GM21723 (cell line): Measurements from ENCODE around the gene TAF6.

Experiments used
- ATAC-seq: cut with Tn5 transposase; IDR thresholded peaks from one replicate; pipeline ENCODE4 v1.9.1; 2021; ENCODE audit warnings: mild to moderate bottlenecking, moderate library complexity; ENCODE audit not compliant: unreplicated experiment

Gene TAF6

GRCh38 chr7:100075418-100075817, 43.7 kb downstream of the TAF6 start:
- no peak for ATAC-seq

GRCh38 chr7:100074841-100075240, 44.3 kb downstream of the TAF6 start:
- no peak for ATAC-seq

- no peak for ATAC-seq
Measured at GRCh38 chr7:100072462-100072861, 46.7 kb downstream of the TAF6 start.

- no peak for ATAC-seq
Measured at GRCh38 chr7:100071018-100071723, 48.0 kb downstream of the TAF6 start.

DNA sequence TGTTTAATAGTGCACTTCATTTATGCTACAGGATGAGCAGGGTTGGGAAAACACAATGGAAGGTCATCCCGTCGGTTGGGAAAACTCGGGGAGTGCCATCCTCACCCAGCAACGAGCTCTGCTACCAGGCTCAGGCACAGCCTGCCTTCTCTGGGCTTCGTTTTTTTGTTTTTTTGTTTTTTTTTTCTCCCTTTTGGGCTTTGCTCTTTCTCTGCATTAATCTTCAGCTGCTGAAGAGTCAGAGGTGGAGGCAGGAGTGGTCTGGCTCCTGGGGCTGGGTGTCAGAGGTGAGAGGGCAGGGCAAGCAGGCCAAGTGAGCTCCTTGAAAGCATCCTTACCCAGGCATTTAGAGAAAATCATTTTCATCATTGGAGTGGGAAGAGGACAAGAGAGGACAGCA, 49.2 kb downstream of the TAF6 start:
- ATAC-seq, result no peak

DNA sequence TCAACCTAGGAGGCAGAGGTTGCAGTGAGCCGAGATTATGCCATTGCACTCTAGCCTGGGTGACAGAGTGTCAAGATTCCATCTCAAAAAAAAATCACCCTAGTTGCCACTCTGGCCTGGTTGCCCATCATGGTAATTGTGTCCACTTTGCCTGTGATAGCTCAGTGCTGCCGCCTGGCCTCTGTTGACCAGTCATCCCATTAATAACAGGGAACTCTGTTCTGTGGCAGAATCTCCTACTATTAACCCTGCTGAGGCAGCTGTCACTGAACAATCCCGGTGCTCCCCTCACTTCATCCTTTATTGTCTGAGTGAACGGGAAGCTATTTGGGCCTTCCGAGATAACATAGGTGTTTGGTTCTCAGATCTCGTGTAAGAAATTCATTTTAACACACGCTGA, 52.2 kb downstream of the TAF6 start:
- ATAC-seq, result no peak

- ATAC-seq, result no peak
Measured at GRCh38 chr7:100065452-100066186, 53.5 kb downstream of the TAF6 start.

GRCh38 chr7:100064162-100064561, 55.0 kb downstream of the TAF6 start:
- no peak for ATAC-seq

- no peak for ATAC-seq
Measured at GRCh38 chr7:100063376-100063775, 55.8 kb downstream of the TAF6 start.

DNA sequence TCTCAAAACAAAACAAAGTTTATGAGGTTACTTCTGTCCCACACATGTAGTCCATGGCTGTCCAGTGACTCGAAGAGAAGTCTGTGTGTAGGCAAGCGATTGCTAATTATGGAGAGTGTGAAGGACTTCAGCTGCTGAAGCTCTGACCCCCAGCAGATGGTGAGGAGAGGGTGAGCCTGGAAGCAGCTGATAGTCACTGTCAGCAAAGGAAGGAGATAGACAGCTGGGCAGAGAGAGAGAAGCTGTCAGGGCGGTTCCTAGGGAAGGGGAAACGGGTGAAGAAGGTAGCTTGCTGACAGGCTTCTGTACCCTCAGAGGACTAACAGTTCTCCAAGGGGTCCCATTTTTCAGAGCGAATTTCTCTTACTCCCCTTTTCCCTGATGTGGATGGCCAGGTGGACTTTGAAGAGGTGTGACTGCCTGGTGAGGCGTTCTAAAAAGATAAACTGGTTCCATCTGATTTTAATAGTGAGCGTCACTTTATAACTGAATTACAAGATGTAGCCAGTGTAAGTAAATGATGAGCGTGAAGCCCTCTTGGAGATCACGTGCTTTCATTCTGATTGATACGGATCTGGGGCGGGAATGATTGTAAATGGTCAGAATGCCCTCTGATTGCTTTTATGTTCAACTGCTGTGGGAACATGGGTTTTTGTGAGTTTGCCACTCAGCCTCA, 57.5 kb downstream of the TAF6 start:
- no peak for ATAC-seq

DNA sequence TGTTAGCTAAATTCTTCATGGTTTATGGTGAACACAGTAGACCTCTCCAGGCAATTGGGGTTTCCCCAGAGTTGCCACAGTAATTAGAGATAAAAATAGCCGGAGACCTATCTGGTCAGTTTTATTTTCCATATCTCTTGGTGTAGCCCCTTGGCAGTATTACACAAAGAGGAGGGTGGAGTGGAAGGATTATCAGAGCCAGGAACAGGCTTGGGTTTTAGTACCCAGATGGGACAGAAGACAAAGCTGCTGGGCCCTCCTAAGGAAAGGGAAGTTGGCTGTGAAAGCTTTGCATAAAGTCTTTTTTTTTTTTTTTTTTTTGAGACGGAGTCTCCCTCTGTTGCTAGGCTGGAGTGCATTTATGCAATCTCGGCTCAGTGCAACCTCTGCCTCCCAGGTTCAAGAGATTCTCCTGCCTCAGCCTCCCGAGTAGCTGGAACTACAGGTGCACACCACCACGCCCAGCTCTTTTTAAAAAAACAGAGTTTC, 59.9 kb downstream of the TAF6 start:
- ATAC-seq, result no peak
